Right lobe of liver (tissue), 6 donors: ENCODE results near the gene ARF1. TPM values are rescaled to one million over a fixed set of nuclear protein-coding genes. Genes with fewer than 3 reads are reported as not detected.

ENCODE experiments used
- ATAC-seq, 4 donors: fragments of 200-7000 bp; cut with Tn5 transposase; one replicate each; pipeline ENCODE4 v1.9.1; 2020; ENCODE audit warnings: mild to moderate bottlenecking in 4 of 4, moderate library complexity in 4 of 4
- DNase-seq, 3 donors: peaks; one replicate each; pipeline ENCODE4 v3.0.0-alpha.2; 2020
- H3K27ac ChIP-seq, 3 donors: fragments of 200-600 bp; one replicate each; pipeline ENCODE4 v1.8.0; 2022
- H3K27me3 ChIP-seq, 2 donors: fragments of 200-600 bp; one replicate each; pipeline ENCODE4 v1.8.0; 2022
- H3K36me3 ChIP-seq, 4 donors: fragments of 200-600 bp; sonication (generic) in 1 of 4; one replicate each; pipeline versions ENCODE4 v1.5.1 to v1.8.0; 2017 to 2022; ENCODE audit warnings: control low read depth in 1 of 4
- H3K4me1 ChIP-seq, 4 donors: fragments of 200-600 bp; sonication (generic) in 1 of 4; one replicate each; pipeline versions ENCODE4 v1.5.1 to v1.8.0; 2017 to 2022; ENCODE audit warnings: control low read depth in 1 of 4
- H3K4me3 ChIP-seq, 3 donors: fragments of 200-600 bp; one replicate each; pipeline ENCODE4 v1.8.0; 2022
- H3K9me3 ChIP-seq, 4 donors: fragments of 200-600 bp; sonication (generic) in 1 of 4; one replicate each; pipeline versions ENCODE4 v1.5.1 to v1.8.0; 2017 to 2022; ENCODE audit warnings: control low read depth in 1 of 4
- POLR2A ChIP-seq: fragments of 450-650 bp; IDR thresholded peaks from one replicate; pipeline ENCODE4 v1.6.1; 2017; ENCODE audit warnings: antibody characterized with exemption, mild to moderate bottlenecking
- WGBS: methylation state at CpG from one replicate; pipeline ENCODE4 v1.1.6; 2018; ENCODE audit warnings: low coverage, low lambda C conversion rate; ENCODE audit not compliant: insufficient coverage; ENCODE audit errors: missing lambda C conversion rate; 5-methylcytosine and 5-hydroxymethylcytosine counted together
- intact Hi-C, 2 donors: fragments of 100-400 bp; cut with DNase I; formaldehyde crosslinking; loops; one replicate each; pipeline versions ENCODE4 v1.11.2 to v1.14.1; 2022
- total RNA-seq, 6 experiments: library from RNA; depleted of rRNA in 2 of 6; stranded (reverse); fragments of >200 nt in 2 of 6; fragmentation: NEBNext Ultra II Directional in 3 of 6; extraction: Animal tissue kit (Norgen Biotek cat#: 25700) in 3 of 6; gene quantifications; one replicate each; pipeline versions ENCODE4 v1.1.0 to v1.2.4, GENCODE V29; 2016 to 2023
- TF ChIP-seq, protein P1 (sequence below), 4 donors: fragments of 200-600 bp in 3 of 4; fragments of 450-650 bp in 1 of 4; IDR thresholded peaks; one replicate each; pipeline versions ENCODE4 v1.5.1 to v1.8.0; 2016 to 2022; ENCODE audit warnings: antibody characterized with exemption in 4 of 4, mild to moderate bottlenecking in 2 of 4
- donor health status: DM: no; HTN: yes; CAD: no.
- donor health status: DM: no; HTN: no; CAD: no.
- donor health status: DM: no; HTN: no; CAD: no.
- donor health status: DM: no; HTN: yes; CAD: no.
- donor health status: DM: no; HTN: yes; CAD: no.

The ARF1 gene
- total RNA-seq, 6 experiments from 2014 or later = 143 to 261 (median 193) TPM

DNA sequence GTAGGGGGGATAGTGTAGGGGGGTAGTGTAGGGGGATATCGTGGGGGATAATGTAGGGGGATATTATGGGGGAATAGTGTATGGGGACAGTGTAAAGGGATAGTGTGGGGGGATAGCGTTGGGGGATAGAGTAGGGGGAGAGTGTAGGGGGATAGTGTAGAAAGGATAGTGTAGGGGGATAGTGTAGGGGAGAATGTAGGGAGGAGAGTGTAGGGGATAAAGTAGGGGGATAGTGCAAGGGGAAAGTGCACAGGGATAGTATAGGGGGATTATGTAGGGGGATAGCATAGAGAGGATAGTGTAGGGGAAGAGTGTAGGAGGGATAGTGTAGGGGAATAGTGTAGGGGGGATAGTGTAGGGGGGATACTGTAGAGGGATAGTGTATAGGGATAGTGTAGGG lies 12.3 kb upstream of the ARF1 start:
- no peak for TF ChIP-seq POLR2A
- TF ChIP-seq, protein P1, sequence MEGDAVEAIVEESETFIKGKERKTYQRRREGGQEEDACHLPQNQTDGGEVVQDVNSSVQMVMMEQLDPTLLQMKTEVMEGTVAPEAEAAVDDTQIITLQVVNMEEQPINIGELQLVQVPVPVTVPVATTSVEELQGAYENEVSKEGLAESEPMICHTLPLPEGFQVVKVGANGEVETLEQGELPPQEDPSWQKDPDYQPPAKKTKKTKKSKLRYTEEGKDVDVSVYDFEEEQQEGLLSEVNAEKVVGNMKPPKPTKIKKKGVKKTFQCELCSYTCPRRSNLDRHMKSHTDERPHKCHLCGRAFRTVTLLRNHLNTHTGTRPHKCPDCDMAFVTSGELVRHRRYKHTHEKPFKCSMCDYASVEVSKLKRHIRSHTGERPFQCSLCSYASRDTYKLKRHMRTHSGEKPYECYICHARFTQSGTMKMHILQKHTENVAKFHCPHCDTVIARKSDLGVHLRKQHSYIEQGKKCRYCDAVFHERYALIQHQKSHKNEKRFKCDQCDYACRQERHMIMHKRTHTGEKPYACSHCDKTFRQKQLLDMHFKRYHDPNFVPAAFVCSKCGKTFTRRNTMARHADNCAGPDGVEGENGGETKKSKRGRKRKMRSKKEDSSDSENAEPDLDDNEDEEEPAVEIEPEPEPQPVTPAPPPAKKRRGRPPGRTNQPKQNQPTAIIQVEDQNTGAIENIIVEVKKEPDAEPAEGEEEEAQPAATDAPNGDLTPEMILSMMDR (IDR thresholded peaks at IDR 0.05) = no peak
- H3K27me3 ChIP-seq = no peaks in the 10 kb centered on the region
- H3K4me1 ChIP-seq = no peaks in the 10 kb centered on the region
- no peak for ATAC-seq
- intact Hi-C loops = no loop called here
- H3K27ac ChIP-seq = no peak overlapping the region
- no peak for DNase-seq
- H3K36me3 ChIP-seq = no peaks in the 10 kb centered on the region
- H3K9me3 ChIP-seq = no peaks in the 10 kb centered on the region
- 70% methylated on average over 2 of the region's 2 CpGs for whole genome bisulfite sequencing
- H3K4me3 ChIP-seq = no peak overlapping the region

DNA sequence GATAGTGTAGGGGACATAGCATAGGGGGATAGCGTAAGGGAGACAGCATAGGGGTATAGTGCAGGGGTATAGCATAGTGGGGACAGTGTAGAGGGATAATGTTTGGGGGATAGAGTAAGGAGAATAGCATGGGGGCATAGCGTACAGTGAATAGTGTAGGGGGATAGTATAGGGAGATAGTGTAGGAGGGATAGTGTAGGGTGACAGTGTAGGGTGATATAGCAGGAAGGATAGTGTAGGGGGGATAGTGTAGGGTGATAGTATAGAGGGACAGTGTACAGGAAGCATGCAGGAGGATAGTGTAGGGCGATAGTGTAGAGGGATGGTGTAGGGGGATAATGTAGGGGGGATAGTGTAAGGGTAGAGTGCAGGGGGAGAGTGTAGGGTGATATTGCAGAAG lies 11.7 kb upstream of the ARF1 start:
- intact Hi-C loops = no loop called here
- no peaks in the 10 kb centered on the region for H3K9me3 ChIP-seq
- 62% methylated on average over 3 of the region's 3 CpGs for WGBS
- H3K27ac ChIP-seq = no peak overlapping the region
- TF ChIP-seq, protein P1 (IDR thresholded peaks at IDR 0.05) = no peak
- TF ChIP-seq POLR2A = no peak
- H3K36me3 ChIP-seq = no peaks in the 10 kb centered on the region
- no peaks in the 10 kb centered on the region for H3K4me1 ChIP-seq
- no peak overlapping the region for H3K4me3 ChIP-seq
- DNase-seq (no peak), ATAC-seq (no peak)
- H3K27me3 ChIP-seq = no peaks in the 10 kb centered on the region

DNA sequence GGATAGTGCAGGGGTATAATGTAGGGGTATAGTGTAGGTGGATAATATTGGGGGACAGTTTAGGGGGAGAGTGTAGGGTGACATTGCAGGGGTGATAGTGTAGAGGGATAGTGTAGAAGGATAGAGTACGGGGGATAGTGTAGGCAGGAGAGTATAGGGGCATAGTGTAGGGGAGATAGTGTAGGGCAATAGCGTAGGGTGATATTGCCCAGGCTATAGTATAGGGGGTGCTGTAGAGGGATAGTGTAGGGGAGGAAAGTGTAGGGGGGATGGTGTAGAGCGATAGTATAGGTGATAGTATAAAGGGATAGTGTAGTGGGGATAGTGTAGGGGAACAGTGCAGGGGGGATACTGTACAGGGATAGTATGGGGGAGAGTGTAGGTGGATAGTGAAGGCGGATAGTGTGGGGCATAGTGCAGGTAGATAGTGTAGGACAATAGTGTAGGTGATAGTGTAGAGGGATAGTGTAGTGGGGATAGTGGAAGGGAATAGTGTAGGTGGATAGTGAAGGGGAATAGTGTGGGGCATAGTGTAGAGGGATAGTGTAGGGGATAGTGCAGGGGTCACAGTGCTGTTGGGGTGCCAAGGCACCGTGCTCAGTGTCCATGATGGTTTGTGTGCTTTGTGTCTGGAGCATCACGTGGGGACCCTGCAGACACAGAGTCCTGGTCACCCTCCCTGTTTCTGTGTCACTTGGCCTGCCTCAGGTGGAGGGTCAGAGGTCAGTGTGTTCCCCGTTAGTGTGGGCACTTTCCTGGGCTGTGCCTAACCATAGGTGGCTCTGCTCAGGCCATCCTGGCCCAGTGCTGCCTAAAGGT lies 10.5 kb upstream of the ARF1 start:
- no peaks in the 10 kb centered on the region for H3K36me3 ChIP-seq
- intact Hi-C loops = no loop called here
- no peaks in the 10 kb centered on the region for H3K9me3 ChIP-seq
- no peak for DNase-seq
- TF ChIP-seq POLR2A = no peak
- TF ChIP-seq, protein P1 (IDR thresholded peaks at IDR 0.05) = no peak
- ATAC-seq = peak in 3 of 4 donors; percentile 7 to 38 (median 24)
- 46% methylated on average over 5 of the region's 7 CpGs for WGBS
- H3K27me3 ChIP-seq = no peaks in the 10 kb centered on the region
- H3K4me3 ChIP-seq = no peak overlapping the region
- H3K4me1 ChIP-seq = no peaks in the 10 kb centered on the region
- H3K27ac ChIP-seq = no peak overlapping the region

DNA sequence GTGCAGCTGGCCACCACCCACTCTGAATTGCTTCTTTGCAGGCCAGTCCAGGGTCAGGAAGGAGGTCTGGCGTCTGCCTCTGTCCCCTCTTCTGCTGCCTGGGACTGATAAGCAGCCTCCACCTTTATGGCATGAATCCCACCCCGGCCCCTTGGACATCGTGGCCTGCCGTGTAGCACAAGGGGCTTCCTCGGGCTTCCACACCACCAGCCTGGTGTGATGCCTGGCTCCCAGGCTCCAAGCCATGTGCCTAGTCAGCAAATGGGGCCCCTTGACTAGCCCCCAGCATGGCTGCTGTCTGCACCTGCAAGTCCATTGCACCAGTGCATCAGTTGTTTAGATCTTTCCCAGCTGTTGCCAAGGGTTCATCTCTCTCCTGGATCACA lies 9.9 kb upstream of the ARF1 start:
- no peaks in the 10 kb centered on the region for H3K36me3 ChIP-seq
- no peaks in the 10 kb centered on the region for H3K27me3 ChIP-seq
- TF ChIP-seq, protein P1 (IDR thresholded peaks at IDR 0.05) = no peak
- no CpG with 5 or more reads among the region's 5 CpGs for WGBS
- H3K4me1 ChIP-seq = no peaks in the 10 kb centered on the region
- no peak for ATAC-seq
- DNase-seq = no peak
- intact Hi-C loops = no loop called here
- H3K27ac ChIP-seq = no peak overlapping the region
- H3K4me3 ChIP-seq = no peak overlapping the region
- H3K9me3 ChIP-seq = no peaks in the 10 kb centered on the region
